LNCAP (cell line): ENCODE results near the gene EFHC2.

Source experiments
- TF ChIP-seq, protein P1 (sequence below): fragments of 450-650 bp; IDR thresholded peaks from 2 replicates; pipeline ENCODE4 v1.5.1; 2017; ENCODE audit warnings: mild to moderate bottlenecking

The EFHC2 gene

DNA sequence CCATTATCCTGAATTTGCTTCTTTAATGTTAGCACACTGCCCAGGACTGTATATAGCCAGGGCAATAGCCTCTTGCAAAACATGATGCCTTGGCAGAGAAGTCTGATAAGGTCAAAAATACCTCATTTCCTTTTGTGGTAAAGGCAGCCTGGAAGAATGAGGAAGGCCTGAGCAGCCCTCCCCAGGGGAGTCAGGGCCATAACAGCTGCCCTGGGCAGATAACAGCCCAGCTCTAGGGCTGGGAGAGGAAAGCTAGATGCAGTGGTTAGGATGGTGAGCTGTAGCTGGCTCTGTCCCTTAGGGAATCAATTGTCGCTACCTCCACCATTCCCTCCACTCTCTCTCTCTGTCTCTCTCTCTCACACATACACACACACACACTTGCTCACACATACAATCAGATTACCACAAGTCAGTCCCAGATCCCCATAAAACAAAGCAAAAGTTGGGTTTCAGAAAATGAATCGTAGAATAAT is 29.2 kb downstream of the EFHC2 start:
- TF ChIP-seq, protein P1, sequence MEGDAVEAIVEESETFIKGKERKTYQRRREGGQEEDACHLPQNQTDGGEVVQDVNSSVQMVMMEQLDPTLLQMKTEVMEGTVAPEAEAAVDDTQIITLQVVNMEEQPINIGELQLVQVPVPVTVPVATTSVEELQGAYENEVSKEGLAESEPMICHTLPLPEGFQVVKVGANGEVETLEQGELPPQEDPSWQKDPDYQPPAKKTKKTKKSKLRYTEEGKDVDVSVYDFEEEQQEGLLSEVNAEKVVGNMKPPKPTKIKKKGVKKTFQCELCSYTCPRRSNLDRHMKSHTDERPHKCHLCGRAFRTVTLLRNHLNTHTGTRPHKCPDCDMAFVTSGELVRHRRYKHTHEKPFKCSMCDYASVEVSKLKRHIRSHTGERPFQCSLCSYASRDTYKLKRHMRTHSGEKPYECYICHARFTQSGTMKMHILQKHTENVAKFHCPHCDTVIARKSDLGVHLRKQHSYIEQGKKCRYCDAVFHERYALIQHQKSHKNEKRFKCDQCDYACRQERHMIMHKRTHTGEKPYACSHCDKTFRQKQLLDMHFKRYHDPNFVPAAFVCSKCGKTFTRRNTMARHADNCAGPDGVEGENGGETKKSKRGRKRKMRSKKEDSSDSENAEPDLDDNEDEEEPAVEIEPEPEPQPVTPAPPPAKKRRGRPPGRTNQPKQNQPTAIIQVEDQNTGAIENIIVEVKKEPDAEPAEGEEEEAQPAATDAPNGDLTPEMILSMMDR, result no peak

DNA sequence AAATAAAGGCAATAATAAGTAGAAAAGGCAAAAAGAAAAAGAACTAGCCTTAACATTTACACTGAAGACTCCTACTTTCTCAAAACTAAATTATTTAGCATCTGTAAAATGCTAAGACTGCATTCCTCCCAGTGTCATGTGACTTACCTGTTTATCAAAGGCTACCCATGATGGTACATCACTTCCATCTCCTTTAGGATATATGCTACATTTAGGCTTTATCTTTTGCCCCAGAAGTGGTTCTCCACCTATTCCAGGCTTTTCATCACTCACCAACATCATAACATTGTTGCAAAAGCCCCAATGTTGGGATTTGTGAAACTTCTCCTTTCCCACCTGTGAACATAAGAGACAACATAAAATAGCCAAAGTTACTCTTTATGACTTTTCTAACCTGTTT is 31.1 kb downstream of the EFHC2 start:
- TF ChIP-seq, protein P1, result no peak

DNA sequence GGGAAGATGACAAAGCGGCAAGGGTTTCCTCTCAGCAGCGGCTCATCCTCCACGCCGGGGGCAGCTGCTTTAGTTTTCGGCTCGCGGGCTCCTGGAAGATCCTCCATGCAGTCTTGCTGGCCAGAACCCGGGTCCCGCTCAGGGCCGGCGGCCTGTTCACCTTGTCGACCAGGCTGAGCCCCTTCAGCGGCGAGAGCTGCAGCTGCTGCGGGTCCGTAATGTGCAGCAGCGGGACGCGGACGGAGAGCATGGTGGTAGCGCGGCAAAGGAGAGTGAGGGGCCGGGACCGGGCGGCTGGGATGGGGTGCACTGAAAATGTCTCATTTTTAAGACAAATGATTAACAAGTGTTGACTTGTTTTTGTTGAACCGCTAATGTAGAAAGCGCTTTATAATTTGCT is 33.2 kb downstream of the EFHC2 start:
- TF ChIP-seq, protein P1, result no peak

DNA sequence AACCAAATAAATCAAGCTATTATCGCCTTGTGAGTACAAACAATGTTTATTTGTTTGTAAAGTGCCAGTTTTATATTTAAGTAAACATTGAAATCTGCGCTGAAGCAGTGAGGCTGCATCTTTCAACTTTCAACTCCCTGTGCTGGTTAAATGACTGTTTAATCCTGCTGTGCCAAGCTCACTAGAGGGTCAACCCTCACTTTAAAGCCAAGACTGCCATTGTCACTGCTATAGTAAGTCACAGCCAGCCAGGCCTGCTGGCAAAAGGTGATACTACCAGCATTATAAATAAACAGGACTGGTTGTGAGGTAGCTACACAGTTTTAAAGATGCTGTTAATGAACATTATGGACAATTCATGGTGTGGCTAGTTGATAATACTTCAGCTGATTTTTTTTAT is 34.6 kb downstream of the EFHC2 start:
- TF ChIP-seq, protein P1, result no peak

DNA sequence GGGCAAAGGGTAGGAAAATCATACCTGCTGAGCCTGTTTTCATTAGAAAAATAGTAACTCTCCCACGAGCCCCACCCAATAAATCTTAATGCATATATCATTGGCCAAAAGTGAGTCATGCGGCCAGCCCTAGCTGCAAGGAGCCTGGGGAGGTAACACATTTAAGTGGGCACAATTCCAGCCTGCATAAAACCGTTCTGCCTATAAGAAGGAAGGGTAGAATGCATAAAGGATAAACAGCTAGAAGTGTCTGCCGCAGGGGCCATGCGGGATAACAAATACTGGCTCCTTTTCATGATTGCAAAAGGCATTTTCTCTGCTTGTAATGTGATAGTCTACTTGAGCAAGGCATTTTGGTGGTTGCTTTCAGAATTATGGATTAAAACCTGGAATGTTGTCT is 37.1 kb downstream of the EFHC2 start:
- TF ChIP-seq, protein P1, result no peak

DNA sequence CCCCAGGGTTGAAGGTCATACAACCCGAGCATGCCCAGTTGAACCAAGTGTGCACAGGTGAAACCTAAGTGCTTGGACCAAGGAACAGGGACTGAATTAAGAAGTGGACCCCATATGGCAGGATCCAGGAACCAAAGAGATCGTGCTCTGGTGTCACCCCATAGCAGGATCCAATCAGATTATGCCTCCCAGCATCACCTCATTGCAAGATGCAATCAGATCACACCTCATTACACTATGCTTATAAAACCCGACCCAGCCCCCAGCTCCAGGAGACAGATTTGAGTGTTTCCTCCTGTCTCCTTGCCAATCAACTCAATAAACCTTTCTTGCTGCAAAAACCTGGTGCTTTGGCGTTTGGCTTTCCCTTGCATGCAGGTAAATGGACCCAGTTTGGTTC is 37.6 kb downstream of the EFHC2 start:
- TF ChIP-seq, protein P1, result no peak

DNA sequence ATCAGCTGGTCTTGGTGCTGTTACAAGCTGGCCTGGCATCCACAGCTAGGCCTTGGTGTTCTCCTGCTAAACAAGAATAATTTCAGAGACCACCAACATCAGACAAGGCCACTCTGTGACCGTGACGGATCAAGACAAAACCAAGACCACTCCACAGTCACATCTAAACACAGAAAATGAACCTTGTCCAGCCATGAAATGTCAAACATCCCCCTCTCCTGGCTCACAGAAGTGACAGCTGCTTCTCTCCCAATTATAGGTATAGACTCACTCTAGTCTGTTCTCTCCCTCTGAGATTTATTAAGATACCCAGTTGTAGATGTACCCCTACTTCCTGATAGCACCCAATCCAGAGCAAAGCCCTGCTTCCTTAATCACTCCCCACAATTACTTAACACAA is 40.4 kb downstream of the EFHC2 start:
- TF ChIP-seq, protein P1, result no peak

DNA sequence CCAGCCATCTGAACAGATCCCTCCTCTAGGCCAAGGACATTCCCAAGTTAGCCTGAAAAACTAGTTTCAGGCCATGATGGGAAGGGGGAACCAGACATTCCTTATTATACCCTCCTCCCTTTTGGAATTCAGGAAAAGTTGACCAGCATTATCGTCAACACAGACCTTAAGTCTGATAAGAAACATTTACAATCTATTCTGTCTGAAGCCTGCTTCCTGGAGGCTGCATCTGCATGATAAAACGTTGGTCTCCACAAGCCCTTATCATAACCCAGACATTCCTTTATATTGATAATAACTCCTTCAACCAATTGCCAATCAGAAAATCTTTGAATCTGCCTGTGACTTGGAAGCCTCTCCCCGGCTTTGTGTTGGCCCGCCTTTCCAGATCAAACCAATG is 44.3 kb downstream of the EFHC2 start:
- TF ChIP-seq, protein P1, result no peak
